ENCODE measurements around the gene RETREG1. TPM values are rescaled to one million over a fixed set of nuclear protein-coding genes. Genes with fewer than 3 reads are reported as not detected.

Gene RETREG1
- total RNA-seq, 4 donors from 2014 or later = 22.5 to 73.3 (median 43.6) TPM

- ATAC-seq (ENCODE audit: low FRiP score) (no peak), DNase-seq (ENCODE audit: low spot score) (no peak)
- TF ChIP-seq, protein P1, sequence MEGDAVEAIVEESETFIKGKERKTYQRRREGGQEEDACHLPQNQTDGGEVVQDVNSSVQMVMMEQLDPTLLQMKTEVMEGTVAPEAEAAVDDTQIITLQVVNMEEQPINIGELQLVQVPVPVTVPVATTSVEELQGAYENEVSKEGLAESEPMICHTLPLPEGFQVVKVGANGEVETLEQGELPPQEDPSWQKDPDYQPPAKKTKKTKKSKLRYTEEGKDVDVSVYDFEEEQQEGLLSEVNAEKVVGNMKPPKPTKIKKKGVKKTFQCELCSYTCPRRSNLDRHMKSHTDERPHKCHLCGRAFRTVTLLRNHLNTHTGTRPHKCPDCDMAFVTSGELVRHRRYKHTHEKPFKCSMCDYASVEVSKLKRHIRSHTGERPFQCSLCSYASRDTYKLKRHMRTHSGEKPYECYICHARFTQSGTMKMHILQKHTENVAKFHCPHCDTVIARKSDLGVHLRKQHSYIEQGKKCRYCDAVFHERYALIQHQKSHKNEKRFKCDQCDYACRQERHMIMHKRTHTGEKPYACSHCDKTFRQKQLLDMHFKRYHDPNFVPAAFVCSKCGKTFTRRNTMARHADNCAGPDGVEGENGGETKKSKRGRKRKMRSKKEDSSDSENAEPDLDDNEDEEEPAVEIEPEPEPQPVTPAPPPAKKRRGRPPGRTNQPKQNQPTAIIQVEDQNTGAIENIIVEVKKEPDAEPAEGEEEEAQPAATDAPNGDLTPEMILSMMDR (IDR thresholded peaks at IDR 0.05) = no peak
Observed at GRCh38 chr5:16427587-16427986, 189.2 kb downstream of the RETREG1 start.

Small RNA genes lying within 50 kb of the gene (small RNA-seq; reads per million reads assigned to genes)
- not detected for gene RF00019

Other genes with a start within 250 kb of the RETREG1 start
- 10 to 100 TPM; 20.6 to 40.7 (median 25.9) TPM for gene ZNF622, start 151.2 kb downstream of the RETREG1 start, total RNA-seq

Measured in omental fat pad (tissue), 4 donors.